Cardiac fibroblast (primary cell): ENCODE data around the gene ZC3H4.
"Not testable (repeated sequence)": the region's sequence is repeated elsewhere in the genome, so short reads cannot be mapped to it uniquely, and the experiment has no call there.

Source experiments
- DNase-seq, 2 donors: peaks; one replicate each; pipeline versions ENCODE4 v3.0.0 to v3.0.0-alpha.2; 2010; ENCODE audit warnings: low read depth in 2 of 2
- H3K4me3 ChIP-seq, 2 donors: replicated peaks in 1 of 2; 1 replicate in 1 of 2; 2 replicates in 1 of 2; pipeline ENCODE4 v1.5.1; 2011; ENCODE audit warnings: low read depth in 2 of 2, low read length in 2 of 2, mild to moderate bottlenecking in 2 of 2, moderate library complexity in 1 of 2
- TF ChIP-seq, protein P1 (sequence below): IDR thresholded peaks from one replicate; pipeline ENCODE4 v1.5.1; 2011; ENCODE audit warnings: low read depth, mild to moderate bottlenecking, low read length, inconsistent platforms

ZC3H4 gene

DNA sequence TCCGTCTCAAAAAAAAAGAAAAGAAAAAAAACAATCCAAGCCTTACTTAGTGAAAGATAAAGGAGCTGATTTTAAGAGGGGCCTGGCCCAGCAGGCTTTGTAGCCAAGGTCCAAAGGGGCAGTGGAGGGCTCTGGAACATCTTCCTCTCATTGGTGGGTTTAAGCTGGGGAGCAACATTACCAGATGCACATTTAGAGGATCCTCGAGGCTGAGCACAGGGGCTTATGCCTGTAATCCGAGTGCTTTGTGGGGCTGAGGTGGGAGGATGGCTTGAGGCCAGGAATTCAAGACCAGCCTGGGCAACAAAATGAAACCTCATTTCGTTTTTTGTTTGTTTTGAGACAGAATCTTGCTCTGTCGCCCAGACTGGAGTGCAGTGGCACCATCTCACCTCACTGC lies 57.2 kb downstream of the ZC3H4 start:
- TF ChIP-seq, protein P1, sequence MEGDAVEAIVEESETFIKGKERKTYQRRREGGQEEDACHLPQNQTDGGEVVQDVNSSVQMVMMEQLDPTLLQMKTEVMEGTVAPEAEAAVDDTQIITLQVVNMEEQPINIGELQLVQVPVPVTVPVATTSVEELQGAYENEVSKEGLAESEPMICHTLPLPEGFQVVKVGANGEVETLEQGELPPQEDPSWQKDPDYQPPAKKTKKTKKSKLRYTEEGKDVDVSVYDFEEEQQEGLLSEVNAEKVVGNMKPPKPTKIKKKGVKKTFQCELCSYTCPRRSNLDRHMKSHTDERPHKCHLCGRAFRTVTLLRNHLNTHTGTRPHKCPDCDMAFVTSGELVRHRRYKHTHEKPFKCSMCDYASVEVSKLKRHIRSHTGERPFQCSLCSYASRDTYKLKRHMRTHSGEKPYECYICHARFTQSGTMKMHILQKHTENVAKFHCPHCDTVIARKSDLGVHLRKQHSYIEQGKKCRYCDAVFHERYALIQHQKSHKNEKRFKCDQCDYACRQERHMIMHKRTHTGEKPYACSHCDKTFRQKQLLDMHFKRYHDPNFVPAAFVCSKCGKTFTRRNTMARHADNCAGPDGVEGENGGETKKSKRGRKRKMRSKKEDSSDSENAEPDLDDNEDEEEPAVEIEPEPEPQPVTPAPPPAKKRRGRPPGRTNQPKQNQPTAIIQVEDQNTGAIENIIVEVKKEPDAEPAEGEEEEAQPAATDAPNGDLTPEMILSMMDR = no peak
- H3K4me3 ChIP-seq = no peak overlapping the region
- DNase-seq = no peak

DNA sequence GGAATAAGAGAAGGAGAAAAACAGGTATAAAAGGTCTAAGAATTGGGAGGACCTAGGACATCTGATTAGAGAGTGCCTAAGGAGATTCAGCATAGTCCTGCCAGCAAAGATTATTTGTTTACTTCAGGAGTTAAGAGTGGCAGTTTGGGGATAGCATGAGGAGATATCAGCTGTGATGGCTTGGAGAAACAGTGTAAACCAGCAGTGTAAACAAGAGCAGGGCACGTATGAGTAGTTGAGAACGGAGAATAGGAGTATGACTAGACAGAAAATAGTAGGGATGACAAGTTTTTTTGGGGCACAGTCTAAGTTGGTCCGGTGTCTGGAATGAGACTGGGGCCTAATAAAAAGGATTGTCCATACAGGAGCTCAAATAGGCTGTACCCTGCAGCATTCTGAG lies 63.0 kb downstream of the ZC3H4 start:
- not testable (repeated sequence) for DNase-seq, H3K4me3 ChIP-seq

DNA sequence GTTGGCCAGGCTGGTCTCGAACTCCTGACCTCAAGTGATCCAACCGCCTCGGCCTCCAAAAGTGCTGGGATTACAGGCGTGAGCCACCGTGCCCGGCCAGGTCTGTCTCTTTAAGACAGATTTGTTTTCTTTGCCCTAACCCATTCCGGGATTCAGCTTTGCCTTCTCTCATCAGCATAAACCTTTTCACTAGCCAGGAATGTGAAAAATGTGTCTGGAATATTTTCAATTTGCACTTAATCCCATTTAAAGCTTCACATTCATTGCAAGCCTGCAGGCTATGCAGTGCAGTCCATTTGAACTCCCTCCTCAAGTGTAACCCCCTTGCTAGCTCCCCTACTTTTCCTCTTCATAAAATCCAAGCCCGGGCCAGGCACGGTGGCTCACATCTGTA lies 64.3 kb downstream of the ZC3H4 start:
- no peak overlapping the region for H3K4me3 ChIP-seq
- DNase-seq = peak; percentile 47 to 53
- TF ChIP-seq, protein P1 = no peak

DNA sequence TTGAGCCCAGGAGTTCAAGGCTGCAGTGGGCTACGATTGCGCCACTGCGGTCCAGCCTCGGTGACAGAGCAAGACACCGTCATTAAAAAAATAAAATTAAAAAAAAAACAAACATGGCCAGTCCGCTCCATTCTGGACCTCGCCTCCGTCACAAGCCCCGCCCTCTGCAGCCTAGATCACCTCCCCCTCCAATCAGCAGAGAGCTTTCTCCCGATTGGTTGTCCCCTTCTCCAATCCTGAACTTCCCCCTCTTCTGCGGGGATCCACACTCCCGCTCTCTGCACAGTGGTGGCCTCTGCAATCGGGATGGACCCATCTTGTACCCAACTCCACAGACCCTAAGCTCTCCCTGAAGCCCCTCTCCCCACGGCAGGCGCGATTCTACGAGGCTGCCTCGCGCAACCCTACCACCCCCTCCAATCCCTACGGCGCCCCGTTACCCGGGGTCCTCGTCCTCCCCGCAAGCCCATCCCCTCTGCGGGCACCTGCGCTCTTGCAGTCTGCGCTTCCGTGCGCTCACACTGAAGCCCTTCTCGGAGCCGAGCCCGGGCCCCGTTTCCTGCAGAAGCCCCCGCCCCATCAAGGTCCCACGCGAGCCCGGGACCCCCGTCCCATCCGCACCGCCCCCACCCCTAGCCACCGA lies 65.7 kb downstream of the ZC3H4 start:
- peak overlapping the region; percentile 72 to 76 for H3K4me3 ChIP-seq
- TF ChIP-seq, protein P1 = no peak
- DNase-seq = peak; percentile 93 to 94

DNA sequence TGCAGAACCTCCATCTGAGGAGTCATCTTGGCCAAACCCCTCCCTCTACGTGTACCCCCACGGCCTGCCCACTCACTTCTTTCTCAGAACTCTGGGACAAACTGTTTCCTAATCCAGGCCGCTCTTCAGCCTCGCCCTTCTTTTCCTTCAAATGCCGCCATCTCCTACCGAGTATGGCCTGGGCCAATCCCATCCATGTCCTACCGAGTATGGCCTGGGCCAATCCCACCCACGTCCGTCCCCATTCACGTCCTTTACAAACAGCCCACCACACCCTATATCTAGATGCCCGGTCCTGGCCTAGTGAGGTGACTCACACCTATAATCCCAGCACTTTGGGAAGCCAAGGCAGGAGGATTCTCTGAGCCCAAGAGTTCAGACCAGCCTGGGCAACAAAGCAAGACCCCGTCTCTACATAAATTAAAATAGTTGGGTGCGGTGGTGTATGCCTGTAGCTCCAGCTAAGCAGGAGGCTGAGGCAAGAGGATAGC lies 66.3 kb downstream of the ZC3H4 start:
- H3K4me3 ChIP-seq = peak overlapping the region; percentile 72 to 76
- no peak for DNase-seq
- TF ChIP-seq, protein P1 = no peak

DNA sequence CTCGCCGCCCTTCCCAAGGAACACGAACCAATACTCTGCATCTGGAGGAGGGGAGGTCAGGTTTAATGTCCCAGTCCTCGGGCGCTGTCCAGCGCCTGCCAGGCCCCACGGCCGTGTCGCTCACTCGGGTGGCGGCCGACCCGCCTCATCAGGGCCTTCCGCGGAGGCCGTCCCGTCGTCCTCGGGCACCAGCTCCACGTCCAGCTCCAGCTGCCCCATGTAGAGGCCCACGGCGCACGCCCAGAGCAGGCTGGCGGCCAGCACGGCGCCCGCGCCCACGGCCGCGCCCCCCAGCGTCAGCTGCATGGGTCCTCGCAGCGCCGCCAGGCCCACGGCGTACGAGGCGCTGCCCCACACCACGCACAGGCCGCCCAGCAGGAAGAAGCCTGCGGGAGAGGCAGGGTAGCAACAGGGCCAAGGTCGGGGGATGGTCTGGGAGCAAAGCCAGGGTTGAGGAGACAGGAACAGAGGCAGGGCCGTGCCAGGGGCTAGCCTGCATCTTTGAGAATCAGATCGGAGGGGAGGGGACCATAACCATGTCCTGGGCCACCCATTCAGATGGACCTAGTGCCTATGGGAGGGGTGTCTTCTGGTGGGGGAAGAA lies 67.6 kb downstream of the ZC3H4 start:
- DNase-seq = no peak
- TF ChIP-seq, protein P1 = no peak
- no peak overlapping the region for H3K4me3 ChIP-seq

DNA sequence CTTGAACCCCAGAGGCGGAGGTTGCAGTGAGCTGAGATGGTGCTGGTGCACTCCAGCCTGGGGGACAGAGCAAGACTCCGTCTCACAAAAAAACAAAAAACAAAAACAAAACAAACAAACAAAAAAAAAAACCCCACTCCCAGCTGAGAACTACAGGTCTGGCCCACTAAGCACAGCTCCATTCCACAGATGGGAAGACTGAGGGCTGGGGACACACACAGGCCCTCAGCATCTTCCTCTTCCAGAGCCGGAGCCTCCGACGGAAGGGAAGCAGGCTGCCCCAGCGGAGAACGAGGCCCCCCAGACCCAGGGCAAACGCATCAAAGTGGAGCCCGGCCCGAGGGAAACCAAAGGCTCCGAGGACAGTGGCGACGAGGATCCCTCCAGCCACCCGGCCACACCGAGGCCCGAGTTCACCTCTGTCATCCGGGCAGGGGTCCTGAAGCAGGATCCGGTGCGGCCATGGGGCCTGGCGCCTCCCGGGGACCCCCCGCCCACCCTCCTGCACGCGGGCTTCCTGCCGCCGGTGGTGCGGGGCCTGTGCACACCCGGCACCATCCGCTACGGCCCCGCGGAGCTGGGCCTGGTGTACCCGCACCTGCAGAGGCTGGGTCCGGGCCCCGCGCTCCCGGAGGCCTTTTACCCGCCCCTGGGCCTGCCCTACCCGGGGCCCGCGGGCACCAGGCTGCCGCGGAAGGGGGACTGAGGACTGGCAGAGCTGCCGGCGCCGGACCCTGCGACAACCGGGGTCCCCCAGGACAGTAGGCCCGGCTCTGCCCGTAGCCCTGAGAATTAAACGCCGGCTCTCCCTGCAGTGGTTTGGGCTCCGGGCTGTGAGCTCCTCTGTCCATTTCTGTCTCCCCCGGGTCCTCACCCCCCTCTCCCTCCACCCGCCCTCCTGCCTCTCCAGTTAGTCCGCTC lies 68.4 kb downstream of the ZC3H4 start:
- TF ChIP-seq, protein P1 = no peak
- H3K4me3 ChIP-seq = no peak overlapping the region
- no peak for DNase-seq
